HG02884 (cell line): ENCODE data around the gene VENTX.

Source experiments
- ATAC-seq: cut with Tn5 transposase; IDR thresholded peaks from one replicate; pipeline ENCODE4 v1.9.1; 2021; ENCODE audit warnings: mild to moderate bottlenecking, moderate library complexity; ENCODE audit not compliant: unreplicated experiment

The VENTX gene

DNA sequence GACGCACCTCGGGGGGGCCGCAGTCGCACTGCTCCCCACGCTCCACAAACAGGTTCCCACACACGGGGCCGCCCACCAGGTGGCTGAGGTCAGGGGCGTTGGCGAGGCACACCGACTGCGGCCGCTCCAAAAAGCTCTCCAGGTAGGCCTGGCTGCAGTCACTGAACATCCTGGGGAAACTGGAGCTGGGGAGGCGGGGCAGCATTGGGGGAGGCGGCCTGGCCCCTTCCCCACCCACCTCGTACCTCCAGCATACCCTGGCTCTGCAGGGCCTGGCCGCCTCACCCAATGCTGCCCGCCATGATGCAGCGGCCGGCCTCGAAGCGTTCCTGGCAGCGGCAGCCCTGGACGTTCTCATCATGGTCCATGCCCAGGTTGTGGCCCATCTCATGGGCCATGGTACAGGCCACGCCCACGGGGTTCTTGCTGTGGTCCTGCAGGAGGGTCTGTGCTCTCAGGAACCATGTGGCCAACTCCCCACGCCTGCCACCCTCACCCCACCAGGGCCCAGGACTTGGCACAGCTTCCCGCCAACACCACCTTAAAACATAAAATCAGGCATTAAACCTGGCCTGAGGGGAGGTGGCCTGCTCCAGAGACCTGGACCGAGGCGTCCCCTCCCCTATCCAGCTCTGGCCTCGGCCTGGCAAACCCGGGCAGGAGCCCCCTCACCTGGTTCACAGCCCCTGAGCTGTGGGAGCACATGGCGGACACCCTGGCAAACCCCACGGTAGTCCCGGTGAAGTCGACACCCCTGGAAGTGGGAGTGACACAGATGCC lies 34.1 kb downstream of the VENTX start:
- ATAC-seq = no peak

DNA sequence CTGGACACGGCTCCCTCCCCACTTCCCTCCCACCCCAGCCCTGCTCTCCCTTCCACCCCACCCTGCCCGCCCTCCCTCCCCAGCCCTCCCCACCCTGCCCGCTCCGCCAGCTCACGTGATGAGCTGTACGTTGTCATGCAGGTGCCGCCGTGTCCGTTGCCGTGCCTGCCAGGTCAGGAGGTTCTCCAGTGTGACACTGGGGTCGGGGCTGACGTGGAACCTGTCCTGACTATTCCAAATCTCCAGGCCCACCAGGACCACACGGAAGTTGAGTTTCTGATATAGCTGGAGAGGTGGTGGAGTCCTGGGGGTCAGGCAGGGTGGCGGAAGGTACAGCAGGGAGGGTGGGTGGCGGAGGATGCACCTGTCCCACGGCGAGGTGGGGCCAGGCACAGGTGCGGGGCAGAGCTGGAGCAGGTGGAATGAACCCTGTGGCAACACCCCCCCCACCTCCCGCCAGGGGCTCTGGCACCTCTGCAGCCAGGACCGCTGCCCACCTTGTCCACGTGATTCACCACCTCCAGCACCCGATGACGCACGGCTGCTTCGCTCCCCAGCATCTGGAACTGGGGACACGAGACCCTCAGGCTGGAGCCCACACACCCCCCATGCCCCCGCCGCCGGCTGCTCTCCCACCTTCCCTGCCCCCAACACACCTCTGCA lies 34.8 kb downstream of the VENTX start:
- ATAC-seq = no peak

DNA sequence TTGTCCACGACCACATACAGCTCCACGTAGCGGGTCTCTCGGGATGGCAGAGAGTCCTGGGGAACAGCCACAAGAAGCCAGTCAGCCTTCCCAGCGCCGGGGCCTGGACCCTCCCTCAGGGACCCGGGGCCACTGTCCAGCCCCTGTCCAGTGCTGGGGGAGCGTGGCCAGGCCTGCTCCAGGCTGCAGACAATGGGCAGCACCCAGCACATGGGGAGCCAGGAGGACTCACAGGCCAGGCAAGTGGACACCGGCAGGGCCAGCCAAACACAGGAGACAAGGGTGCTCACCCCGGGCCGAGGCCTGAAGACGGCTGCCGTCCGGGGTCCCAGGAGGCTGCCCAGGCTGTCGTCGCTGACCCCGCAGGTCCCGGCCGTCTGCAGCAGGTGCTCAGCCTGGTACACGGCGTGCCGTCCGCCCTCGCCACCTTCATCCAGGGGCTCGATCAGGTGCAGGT lies 35.3 kb downstream of the VENTX start:
- ATAC-seq = no peak

DNA sequence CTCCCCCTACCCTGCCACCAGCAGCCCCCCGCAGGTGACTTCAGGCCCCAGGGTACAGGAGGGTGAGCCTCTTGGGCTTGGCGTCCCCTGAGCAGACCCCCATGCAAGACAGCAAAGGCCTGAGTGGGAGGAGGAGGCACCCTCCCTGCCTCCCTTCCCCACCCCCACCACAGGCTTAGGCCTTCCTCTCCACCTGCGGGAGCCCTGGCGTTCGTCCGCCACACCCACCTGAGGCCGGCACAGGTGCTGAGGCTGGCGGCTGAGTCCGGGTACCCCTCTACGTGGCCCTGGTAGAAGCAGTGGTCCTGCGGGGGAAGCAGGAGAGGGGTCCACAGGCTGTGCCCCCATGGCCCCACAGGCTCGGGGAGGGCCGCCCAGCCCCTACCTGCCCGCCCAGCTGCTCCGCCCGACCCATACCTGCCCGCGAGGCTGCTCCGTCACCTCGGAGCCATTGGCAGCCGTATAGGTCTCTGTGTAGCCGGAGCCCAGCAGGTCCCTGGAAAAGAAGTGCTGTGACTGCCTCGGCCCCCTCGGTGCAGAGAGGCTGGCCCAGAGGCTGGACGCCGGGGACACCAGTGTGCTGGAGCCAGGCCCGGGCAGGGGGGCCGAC lies 36.0 kb downstream of the VENTX start:
- ATAC-seq = no peak

DNA sequence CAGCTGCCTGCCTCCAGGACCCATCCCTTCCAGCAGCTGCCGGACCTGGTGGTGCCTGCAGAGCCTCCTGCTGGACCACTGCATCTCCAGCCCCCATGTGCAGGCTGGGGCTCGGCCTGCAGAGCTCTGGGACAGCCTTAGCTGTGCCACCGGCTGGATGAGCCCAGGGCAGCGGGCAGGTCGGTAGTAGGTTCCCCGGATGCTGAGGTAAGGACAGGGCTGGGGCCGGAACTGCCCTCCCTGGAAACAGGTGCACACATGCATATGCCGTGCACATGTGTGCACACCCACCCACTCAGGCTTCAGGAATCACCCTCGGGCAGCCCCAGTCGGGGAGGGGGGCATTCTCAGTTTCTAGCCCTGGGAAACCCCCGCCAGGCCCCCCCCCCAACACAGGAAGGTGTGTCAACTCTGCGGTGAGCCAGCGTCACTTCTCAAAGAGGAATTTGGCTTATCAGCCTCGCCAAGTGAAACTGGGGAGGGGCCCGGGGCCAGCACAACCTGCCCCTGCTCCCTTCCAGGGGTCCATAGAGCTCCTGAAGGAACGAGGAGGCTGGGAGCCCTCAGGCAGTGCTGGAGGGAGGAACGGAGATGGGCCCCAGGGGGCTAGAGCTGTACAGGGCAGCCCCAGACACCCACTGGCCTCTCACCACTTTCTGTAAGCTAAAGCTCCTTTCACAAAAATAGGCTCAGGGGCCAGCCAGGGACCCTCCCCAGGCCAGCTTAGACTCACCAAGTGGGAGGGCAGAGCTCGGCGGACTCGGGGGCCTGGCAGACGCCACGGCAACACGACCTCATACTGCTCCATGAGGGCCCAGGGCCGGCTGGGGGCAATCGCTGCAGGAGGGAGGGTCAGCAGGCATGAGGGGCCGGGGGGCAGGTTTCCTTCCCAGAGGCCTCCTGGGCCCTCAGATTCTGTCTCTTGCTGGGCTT lies 37.4 kb downstream of the VENTX start:
- peak; percentile 52 for ATAC-seq

DNA sequence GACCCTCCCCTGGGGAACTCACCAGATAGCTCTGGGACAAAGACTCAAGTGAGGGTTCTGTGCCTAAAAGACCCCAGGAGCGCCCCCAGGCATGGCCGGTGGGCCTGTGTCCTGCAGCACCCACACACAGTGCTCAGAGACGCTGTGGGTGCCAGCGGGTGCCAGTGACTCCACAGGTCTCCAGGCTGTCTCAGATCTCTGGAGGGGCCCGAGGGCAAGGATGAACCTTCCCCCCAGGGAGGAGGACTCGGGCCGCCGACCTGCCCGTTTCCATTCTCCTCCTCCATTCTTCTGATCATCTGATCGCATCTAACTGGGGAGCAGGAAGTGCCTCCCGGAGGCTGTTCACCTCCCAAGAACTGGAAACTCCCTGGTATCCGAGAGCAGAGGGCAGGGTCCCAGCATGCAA lies 38.0 kb downstream of the VENTX start:
- peak; percentile 32 for ATAC-seq

DNA sequence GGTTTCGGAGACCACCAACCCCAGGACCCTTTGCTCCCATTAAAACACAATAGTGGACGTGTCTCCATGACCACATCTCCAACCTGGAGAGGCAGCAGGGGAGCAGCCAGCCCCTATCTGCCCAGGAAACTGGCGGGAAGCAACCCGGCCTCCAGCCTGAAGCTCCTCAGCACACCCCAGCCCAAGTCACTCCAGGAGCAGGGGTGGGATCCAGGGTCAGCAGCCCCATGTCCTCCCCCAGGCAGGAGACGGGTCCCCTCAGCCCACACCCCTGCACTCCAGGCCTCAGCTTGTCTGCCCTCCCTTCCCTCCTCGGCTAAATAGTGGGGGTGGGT lies 38.4 kb downstream of the VENTX start:
- no peak for ATAC-seq

DNA sequence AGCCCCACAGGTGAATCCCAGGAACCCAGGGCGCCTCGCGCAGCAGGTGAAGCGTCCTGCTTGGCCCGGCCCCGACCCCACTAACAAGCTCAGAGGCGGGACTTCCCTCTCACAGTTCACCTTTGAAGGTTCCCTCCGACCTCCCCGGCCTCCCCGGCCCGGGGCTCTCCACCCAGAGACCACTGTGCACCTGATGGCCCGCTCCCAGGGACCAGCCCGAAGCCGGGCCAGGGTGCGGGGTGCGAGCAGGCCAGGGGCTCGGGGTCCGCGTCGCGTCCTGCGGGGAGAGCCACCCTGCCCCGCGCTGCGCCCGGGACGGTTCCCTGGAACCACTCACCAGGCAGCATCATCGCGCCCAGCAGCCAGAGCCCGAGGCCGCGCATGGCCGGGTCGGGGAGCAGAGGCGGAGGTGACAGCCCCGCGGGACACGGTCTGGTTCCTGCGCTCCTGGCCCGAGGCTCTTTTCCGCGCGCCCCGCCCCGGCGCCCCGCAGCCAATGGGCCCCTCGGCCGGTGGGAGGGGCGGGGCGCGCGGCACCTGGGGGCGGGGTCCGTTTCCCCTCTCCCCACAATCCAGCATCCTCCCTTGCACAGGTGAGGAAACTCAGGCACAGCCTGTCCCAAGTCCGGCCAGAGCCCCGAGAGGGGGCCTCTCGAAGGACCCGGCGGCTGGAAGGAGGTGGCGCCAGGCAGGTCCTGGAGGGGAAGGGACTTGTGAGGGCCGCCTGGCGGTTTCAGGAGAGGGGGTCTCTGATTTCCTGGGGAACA lies 39.0 kb downstream of the VENTX start, which contains the start of gene ADAM8:
Gene ADAM8, minus strand, starts transcription at position 434 of the 767 bp plus-strand sequence. Its CDS starts 51 bp downstream, at position 383.
- no peak for ATAC-seq

DNA sequence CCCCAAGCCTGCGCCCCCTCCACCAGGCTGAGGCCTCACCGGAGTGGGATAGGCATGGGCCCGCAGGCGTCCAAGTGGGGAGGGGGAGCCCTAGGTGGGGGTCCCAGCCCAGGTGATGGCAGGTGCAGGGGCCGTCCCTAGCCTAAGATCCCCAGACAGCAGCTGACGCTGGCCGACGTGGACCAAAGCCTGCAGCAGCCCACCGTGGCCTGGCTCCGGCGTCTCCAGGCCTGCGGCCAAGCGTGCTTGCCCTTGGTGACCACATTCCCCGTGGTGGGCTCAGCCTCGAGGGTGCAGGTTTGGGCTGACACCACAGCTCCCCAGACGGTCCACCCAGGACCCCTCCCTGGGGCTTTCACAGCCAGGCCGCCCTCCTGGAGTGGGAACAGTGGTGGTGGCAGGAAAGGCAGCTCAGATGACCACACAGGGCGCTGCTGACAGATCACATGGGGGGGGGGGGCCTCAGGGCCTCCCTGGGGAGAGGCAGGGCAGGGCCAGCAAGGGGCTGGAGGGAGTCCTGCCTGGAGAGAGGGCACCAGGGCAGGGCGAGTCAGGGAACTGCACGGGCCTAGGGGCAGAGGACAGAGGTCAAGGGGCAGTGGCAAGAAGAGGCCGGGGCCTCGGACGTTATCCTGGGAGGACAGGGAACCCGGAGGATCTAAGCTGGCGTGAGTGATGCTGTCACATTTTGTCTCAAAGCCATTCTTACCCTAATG lies 39.8 kb downstream of the VENTX start:
- no peak for ATAC-seq

DNA sequence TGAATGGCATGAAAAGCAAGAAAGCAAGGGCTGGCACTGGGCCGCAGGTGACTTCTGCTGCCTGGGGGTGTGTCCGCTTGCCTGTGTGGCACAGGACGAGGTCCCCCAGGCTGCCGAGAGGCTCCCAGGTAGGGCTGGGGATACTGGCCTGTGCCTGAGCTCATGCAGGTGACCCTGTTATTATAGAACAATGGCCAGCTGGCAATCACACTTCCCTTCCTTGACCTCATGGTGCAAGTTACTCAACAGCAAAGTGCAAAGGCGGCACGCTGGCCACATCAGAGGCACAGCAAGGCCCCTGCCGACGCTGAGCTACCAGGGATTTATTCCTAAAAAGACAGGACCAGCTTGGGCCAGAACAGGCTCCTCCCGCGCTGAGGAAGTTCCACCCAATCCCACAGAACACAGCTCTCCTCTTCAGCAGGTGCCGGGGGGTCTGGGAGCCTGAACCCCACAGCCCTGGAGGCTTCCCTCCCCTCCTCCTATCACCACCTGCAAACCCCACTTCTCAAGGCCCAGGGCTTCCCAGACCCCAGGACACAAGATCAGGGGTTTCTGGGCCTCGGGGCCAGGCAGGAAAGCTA lies 40.4 kb downstream of the VENTX start:
- no peak for ATAC-seq

DNA sequence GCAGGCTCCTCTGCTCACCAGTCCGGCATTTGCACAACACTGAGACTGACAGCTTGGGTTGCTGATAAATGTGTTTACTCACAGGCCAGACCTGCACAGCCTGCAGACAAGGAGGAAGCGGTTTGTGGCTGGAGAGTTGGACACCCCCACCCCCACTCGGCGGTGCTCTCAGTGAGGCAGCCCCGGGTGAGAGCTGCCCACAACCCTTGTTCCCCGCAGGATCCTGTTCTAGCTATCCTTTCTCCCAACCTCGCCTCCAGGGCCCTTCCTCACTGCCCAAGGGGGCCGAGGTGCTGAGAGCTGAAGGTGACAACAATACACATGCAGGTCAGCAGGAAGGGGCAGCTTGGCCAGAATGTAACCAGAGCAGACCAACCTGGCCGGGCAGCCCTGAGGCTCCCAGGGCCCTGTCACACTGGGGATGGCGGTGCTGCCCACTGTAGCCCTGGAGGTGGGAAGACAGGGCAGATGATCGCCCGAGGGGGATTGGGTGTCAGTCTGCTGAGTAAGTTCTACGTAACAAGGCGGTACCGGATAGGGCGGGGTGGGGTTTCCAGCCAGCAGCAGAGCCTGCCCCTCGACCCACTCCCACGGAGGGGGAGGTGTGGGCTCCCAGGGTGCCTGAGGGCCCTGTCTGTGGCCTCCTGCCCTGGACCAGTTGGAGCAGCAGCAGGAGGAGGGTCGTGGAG lies 41.1 kb downstream of the VENTX start:
- peak; percentile 44 for ATAC-seq

DNA sequence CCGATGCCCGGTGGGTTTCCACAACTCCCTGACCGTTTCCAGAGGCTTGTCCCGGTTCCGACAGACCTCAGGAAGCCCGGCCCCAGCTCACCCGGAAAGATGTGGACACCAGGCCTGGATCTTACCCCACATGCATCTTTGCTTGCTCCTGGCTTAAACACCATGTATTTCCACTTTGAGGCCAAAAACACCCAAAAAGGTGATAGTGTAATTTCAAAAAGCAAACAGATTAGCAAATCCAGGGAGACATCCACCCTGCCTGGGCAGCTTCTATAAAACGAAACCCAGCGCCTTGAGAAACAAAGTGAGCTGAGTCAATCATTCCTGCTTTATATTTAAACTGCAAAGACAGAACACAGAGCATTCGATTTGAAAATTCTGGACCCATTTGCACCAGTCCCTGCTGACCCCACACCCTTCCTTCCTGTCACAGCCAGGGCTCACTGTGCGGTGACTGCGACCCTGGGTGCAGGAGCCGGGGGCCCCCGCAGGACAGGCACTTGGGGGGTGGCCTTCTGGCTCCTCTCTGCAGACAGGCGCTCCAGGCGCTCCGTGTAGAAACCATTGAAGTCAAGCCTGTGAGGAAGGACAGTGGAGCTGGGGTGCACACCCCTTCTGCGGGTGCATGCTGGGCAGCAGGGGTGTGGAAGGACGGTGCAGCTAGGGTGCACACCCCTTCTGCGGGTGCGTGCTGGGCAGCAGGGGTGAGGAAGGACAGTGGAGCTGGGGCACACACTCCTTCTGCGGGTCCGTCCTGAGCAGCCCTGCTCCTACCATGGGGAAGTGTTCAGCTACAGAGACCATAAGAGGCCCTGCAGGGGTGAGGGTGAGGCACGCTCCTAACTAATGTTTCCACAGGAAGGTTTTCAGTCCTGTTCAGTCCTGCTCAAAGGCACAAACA lies 41.9 kb downstream of the VENTX start:
- no peak for ATAC-seq

DNA sequence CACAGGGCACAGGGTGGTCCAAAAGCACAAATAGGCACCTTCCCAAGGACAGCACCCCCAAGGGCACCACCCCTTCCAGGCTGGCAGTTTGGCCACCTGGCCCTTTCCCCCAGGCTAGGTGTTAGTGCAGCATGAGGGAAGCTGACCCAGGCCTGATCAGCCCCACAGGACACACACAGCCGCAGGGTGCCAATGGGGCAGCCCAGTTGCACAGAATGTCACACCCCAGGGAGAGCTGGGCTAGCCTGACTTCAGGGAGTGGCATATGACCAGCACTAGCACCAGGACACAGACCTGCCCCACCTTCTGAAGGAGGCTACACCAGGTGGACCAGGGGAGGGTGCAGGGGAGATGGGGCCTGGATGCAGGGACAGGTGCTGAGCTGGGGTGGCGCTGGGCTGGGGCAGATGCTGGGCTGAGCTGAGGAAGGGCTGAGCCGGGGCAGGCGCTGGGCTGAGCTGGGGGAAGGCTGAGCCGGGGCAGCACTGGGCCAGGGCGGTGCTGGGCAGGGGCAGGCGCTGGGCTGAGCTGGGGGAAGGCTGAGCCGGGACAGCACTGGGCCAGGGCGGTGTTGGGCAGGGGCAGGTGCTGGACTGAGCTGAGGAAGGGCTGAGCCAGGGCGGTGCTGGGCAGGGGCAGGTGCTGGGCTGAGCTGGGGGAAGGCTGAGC lies 42.9 kb downstream of the VENTX start:
- ATAC-seq = no peak

DNA sequence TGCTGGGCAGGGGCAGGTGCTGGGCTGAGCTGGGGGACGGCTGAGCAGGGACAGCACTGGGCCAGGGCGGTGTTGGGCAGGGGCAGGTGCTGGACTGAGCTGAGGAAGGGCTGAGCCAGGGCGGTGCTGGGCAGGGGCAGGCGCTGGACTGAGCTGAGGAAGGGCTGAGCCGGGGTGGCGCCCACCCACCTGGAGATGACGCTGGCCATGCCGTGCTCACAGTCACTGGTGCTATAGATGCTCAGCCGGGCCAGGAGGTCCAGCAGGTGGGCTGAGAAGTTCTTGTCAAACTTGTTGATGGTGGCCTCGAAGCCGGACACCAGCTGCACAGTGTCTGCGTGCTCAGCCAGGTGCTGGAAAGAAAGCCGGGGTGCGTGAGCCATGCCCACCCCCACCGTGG lies 43.4 kb downstream of the VENTX start:
- no peak for ATAC-seq

DNA sequence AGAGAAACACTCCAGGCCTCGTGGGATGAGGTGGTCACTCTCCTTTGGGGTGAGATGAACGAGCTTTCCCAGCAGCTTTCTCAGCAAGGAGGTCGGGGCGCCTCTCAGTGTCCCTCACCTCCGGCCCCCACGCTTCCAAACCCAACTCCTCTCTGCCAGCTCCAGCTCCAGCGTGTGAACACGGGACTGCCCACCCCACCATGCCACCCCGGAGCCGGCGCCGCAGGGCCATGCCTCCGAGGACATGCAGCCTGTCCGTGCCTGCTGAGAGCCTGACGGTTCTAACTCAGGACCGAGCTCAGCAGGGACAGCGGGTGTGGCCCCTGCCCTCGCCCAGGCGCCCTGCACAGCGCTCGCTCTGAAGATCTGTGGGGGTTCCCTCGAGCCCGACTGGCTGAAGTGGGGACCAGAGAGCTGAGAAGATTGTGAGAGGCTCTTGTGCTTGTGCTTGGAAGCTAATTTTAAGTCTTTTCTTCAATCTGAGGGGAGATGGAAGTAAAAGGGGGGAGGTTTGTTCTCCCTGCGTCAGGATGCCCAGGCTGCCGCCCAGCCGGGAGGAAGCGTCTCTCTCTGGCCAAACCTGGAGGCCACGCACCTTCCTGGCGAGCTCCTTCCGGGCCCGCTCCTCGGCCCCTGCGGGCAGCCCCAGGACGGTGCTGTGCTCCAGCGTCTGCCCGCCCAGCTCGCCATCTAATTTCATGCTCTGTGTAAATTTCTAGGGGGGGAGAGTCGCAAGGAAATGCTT lies 44.1 kb downstream of the VENTX start:
- no peak for ATAC-seq

DNA sequence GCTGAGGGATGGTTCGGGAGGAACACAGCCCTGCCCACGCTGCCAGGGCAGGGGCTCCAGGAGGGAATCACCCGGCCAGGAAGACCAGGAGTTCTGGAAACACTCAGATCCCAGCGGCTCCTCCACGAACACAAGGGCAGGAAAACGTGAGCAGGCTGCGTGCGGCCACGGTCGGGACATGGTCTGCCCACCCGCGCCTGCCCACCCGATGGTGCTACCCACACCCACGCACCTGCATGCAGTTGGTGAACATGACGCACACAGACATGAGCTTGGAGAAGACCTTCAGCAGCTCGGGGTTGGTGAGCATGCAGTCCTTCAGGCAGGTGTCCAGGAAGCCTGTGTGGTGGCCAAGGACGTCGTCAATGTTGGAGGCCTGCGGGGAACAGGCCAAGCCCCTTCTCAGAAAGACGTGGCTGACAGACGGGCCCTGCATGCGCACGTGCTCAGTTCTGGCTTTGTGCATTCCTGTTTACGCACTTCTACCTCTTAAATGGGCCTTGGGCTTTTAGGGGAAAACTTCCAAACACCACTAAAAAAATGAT lies 45.3 kb downstream of the VENTX start:
- no peak for ATAC-seq
